HG03342 (cell line): ENCODE results near the gene PTPRN2.

ENCODE experiments used
- ATAC-seq: cut with Tn5 transposase; IDR thresholded peaks from one replicate; pipeline ENCODE4 v1.9.1; 2021; ENCODE audit warnings: mild to moderate bottlenecking, moderate library complexity; ENCODE audit not compliant: unreplicated experiment

The PTPRN2 gene

DNA sequence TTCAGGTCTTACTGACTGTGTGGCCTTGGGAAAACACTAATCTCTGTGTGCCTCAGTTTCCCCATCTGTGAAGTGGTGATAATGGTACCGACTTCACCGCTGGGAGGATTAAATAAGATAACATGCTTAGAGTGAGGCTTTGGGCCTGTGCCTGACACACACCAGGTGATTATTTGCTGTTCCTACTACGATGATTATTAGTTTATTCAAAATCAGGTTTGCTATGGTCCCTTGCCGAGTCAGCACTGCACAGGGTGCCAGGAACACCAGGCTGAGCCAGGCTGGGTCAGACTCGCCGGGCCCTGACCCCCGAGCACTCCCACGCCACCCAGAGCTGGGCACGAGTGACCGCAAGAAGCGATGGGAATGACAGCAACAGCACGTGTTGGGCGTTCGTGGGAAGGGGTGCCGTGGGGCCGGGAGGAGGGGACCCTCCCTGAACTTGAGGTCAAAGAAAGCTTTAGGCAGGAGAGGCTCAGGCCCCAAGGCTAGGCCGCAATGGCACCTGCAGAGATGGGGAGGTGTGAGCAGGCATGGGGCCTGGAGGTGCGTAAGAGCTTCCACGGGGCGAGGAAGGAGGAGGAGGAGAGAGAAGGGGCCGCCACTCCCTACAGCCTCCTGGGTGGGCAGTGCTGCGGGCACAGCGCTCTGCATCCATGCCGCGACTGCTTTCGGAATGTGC lies 925.4 kb downstream of the PTPRN2 start:
- ATAC-seq, result no peak

DNA sequence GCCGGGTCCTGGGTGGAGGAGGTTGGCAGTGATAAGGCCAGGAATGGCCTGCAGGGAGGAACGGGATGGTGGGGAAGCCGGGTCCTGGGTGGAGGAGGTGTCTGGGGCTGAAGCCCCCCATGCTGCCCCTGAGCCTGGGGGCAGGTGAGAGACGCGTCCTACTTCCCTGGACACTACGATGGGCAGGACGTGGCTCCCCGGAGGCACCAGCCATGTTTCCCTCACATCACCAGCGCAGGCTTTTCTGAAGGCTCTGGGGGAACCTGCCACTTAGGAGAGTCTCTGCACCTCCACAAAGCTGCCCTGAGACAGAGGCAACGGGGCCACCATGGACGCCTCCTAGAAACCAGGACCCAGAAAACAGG lies 926.0 kb downstream of the PTPRN2 start:
- no peak for ATAC-seq

DNA sequence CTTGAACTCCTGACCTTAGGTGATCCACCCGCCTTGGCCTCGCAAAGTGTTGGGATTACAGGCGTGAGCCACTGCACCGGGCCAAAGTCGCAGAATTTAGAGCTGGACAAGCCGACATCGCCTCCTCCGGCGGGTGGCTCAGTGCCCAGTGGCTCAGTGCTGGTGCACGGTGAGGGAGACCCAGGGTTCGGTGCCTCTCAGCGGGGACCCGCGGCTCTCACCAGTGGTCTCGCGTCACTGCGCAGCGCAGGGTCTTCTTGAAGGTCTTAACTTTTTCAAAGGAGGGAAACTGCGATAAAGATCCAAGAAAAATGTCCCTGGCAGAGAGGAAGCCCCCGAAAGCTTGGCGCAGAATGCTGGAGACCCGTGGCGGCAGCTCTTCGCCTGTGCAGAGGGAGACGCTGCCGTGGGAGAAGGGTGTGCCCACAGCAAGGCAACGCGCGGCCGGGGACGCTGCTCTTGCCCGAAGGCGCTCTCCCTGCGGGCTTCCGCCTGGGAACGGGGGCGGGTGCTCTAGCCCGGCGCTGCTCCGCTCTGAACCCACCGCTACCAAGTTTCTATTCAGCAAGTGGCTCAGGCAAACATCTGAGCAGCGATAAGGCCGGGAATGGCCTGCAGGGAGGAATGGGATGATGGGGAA lies 926.5 kb downstream of the PTPRN2 start:
- ATAC-seq, result no peak

DNA sequence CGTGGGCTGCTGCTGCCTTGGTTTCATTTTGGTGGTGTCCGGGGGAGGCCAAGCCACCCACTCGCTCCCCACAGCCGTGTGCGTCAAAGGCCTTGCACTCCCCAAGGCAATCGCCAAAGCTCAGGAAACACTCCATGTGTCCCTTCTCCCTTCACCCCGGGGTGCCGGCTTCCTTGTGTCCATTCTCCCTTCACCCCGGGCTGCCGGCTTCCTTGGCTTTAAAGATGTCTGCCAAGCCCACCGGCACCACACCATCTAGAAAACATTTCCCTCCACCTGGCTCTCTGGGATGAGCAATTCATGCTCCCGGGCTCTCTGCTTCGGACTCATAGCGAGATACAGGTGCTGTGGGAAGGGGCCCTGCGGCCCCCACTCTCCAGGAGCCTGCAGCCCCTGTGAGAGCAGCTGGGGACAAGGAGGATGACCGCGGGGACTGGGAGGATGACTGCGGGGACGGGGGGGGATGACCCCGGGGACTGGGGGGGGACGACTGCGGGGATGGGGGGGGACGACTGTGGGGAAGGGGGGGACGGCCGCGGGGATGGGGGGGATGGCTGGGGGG lies 928.7 kb downstream of the PTPRN2 start:
- no peak for ATAC-seq

DNA sequence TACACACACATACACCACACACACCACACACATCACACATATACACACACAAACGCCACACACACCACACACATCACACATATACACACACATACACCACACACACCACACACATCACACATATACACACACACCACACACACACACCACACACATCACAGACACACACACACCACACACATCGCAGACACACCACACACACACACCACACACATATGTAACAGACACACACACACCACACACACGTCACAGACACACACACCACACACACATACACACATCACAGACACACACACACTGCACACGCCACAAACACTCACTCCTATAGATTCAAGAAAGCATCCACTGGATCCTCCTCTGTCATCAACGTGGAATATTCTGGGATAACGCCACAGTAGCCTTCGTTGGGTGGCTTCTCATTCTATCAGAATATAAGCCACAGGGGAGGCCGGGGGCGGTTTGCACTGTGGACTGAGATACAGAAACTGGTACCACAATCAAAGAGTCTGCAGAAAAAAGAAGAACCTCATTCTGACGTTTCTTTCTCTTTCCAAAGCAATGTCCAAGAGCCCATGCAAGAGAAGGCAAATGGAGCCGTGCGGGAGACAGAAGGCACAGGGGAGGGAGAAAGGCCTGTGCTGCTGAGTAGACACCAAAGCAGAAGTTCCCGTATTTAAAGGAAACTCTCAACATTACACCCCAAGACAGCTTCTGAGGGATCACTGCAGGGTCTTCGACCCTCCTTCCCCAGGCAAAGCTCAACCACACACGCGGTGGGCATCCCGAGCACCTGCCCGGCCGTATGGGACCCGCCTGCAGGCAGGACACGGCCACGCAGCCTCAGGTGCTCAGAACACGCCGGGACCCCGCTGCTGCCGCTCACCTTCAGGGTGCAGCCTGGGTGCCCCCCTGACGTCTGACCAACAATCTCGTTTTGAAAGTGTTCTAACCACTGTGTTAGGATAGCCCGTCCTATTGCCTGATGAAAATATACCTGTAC lies 929.6 kb downstream of the PTPRN2 start:
- no peak for ATAC-seq

DNA sequence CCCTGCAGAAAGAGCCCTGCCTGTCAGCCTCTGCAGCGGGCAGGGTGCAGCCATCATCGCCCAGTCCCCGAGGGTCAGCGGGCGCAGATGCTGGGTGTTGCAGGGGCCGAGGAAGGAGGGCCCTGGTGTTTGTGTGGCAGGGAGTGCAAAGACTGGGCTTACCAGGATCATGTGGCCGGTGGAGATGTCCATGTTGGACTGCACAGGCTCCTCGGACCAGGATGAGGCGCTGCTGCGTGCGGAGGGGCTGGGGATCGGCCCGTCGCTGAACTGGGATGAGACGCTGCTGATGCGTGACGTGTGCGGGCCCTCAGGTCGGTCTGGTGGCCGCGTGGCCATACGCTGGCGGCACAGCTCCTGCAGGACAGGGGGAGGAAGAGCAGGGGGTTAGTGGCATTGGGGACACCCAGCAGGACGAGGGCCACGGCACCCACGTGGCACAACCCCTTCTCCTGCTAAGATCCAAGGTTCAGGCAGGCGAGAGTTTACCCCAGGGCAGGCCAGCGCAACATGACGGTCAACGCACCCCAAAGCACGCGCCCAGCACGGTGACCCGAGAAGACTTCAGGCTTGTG lies 931.3 kb downstream of the PTPRN2 start:
- ATAC-seq, result no peak

DNA sequence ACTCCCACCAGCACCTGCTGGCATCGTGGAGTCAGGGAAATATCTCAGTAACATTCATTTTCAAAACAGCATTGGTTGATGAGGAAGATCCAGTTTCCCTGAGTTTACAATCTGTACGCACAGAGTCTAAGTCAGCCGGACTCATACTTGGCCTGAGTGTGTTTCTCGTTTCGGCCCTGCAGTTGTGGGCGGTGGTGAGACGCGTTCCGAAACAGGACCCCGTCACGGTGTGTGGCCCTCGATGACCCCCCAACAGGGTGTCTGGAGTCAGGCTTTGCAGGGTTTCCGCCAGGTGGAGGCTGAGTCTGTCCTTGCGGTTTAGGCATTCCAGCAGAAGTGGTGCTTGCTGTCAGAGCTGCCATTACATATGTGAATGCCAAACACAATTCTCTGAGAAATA lies 933.3 kb downstream of the PTPRN2 start:
- no peak for ATAC-seq

DNA sequence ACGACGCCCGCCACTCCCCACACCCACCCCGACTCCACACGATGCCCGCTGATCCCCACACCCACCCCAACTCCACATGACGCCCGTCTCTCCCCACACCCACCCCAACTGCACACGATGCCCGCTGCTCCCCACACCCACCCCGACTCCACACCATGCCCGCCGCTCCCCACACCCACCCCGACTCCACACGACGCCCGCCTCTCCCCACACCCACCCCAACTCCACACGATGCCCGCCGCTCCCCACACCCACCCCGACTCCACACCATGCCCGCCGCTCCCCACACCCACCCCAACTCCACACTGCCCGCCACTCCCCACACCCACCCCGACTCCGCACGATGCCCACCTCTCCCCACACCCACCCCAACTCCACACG lies 933.8 kb downstream of the PTPRN2 start:
- ATAC-seq, result no peak

DNA sequence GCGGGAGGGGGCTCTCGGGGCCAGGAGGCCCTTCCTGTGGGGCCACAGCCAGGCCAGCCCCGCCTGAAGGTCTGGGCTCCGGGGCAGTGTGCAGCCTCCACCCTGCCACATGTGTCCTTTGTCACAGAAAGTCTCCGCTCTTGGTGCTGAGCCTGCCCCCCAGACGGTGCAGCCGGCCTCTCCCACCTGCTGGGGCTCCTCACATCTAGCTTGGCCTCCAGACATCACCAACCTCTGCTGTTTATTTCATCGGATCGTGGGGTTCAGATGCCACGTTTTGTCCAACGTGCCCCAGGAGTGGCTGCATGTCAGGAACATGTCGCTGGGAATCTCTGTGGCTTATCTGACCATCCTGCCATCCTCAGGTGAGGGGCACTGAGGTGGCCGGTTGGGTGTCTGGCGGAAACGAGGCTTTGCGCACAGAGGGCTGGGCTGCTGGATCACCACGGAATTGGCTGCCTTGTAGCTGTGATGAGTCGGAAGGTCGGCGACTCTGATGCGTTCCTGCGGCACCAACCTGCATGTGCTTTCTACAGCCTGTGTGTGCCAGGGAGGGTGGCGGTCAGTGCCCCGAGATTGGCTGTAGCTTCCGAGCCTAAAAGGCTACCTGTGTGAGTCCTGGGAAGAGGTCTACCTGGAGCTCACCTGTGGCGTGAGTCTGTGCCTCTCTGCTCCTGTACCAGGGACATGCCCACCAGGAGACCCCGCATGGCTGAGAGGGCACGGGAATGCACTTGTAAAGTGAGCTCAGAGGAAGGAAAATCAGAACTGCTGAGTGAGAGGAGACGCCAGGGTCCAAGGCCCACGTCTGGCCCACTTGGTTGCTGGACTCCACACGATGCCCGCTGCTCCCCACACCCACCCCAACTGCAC lies 934.4 kb downstream of the PTPRN2 start:
- ATAC-seq, result no peak

DNA sequence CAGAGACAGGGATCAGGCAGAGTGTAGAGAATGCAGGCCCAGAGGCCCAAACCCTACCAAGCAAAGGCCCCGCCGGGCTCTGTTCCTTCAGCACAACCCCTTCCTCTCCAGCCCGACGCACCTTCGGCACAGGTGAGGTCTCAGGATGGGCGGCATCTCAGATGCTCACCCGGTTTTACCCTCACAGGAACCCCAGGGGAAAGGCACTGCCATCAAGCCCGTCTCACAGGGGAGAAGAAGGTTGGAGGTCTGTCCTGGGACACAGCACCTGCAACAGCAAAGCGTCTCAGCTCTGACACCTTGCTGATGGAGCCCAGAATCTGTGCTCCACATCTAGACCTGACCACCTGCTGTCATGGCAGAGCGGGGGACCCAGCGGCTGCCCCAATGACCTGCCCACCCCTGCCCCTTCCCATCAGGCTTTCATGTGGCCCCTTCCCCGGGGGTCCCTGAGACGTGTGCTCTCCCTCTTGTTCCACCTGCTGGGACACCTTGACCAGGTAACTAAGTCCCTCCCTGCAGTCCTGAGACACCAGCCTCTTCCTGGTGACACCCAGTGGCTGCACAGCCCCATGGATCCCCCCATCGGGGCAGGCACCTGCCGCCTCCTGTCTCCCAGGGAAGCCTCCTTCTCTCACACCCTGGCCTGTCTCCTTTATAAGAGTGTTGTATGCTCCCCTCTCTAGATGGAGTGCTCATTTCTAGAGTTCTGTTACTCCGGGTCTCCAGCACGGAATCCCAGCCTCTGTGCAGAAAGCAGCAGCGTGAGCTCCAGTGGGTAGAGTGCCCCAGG lies 935.3 kb downstream of the PTPRN2 start:
- ATAC-seq, result no peak

DNA sequence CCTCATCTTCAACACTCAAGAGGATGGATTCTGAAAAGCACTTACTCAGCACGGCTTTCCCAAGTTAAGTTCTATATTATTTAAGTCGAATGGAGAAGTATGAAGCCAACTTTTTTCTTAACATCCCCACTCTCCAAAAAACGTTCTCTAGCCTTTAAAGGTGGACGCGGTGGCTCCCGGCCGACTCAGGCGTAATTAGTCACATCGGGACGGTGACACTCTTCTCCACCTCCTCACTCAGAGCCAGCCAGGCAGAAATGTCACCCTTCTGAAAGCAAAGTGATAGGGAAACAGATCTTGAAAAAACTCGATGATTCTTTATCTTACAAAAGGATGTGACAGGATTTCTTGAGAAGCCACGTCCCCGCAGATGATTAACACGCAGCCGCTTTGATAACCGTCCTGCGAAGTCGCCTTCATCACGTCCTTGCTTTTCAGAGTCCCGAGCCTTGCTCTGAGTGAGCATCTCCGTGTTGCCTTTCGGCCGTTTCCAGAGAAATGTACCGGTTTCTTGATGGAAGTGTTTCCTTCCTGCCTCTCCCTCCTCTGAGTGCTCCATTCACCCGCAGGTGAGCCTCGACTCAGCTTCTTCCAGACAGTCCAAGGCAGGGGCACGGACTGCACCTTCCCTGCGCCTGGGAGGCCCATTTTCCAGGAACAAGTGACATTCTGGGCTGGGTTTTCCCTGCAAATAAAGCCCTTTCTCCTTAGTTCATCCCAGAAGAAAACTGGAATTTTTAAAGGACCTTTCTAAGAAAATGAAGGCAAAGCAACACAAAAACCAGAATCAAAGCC lies 936.1 kb downstream of the PTPRN2 start:
- ATAC-seq, result no peak

DNA sequence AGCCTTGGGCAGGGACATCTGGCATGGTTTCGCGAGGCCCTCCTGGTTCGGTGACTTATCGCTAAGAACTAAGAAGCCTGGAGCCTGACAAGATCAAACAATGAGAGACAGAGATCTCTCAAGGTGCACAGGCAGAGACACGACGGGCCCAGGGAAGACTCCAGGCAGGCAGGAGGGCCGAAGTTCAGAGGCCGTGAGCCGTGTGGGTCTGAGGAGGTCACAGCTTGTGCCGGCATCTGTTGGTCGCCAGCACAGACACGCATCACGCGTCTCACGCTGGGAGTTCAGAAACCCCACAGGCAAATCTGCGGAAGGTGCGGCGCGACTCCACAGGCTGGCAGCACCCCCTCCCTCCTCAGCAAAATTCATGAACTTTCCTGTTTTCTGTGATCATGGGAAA lies 936.8 kb downstream of the PTPRN2 start:
- no peak for ATAC-seq

DNA sequence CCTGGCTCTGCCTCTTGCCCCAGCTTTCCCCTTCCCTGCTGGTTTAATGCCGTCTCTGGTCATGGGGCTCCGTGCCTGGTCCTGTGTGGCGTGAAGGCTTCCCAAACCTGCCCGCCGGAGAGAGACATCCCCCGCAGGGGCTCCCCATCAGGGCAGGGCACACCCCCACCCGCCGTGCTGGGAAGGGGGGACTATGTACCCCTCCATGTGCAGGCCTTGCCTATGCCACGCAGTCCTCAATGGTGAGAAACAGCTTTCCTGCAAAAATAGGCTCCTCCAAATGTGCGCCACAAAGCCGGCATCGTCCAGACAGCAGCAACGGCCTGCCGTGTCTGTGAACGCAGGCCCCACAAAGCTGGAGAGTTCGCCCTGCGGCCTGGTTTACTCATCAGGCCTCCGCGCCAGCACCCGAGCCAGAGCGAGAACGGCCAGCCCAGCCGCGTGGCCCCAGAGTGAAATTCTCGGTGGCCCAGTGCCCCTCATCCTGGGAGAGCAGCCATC lies 937.4 kb downstream of the PTPRN2 start:
- ATAC-seq, result no peak

DNA sequence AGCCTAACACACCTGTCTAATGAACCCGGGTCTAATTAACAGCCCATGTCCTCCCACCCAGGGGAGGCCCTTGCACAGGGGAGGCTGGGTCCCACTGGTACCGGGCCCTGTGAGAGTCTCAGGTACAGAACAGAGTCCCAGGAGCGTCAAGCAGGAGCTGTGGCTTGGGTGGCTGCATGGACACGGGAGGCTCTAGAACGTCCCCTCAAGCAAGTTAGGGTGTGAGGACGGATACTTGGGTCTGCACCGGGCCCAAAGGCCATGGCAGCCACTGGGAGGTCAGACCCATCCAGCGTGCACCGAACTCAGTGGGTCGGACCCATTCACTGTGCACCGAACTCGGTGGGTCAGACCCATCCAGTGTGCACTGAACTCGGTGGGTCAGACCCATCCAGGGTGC lies 941.1 kb downstream of the PTPRN2 start:
- no peak for ATAC-seq

DNA sequence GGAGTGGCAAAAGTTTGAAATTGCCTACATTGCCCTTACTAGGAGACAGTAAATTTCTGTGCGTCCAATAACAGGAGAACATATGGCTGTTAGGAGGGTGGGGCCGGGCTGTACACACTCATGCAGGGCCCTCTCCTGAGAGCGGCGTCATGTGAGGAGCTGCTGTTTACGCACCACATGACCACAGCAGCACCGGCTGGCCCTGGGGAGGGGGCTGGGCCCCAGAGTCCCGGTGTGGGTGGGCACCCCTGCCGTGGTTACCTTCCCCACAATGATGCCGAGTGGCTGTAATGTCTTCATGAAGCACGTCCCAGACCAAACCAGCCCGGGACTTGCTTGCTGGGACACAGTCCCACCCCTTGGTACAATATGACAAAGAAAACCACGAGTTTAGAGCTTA lies 942.1 kb downstream of the PTPRN2 start:
- ATAC-seq, result no peak

DNA sequence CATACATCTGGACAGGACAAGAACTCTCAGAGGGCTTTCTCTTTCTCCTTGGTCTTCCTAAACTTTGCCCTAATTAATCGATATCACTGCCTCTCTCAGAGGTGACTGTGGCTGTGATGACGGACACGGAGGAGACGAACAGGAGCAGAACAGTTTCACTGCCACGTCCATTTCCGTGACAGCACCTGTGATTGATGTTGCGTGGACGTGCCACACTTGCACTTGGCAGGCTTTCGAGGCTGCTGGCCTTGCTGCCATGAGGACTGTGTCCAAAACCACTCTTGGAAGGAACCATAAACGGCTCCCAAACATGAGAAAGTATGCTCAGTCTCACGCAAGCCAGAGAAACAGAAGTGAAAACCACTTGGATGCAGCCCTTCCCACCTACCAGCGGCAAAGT lies 942.7 kb downstream of the PTPRN2 start:
- ATAC-seq, result no peak

DNA sequence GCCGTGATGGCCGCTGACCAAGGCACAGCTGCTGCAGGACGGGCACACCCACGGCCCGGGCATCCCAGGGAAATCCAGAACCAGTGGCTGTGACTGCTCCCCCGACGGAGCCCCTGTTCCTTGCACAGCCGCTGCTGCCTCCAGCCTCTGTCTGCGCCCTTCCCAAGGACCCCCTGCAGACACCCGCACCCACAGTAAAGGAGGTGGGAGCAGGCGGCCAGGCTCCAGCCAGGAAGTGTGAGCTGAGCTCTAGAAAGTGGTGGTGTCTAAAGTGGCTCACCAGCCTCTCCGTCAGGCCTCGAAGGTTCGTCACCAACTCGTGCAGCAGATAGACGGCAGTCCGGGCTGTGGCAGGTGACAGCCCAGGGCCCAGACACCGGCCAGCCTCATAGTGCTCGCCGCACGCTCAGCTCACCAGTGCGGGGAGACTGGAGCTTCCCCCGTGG lies 944.1 kb downstream of the PTPRN2 start:
- ATAC-seq, result no peak

DNA sequence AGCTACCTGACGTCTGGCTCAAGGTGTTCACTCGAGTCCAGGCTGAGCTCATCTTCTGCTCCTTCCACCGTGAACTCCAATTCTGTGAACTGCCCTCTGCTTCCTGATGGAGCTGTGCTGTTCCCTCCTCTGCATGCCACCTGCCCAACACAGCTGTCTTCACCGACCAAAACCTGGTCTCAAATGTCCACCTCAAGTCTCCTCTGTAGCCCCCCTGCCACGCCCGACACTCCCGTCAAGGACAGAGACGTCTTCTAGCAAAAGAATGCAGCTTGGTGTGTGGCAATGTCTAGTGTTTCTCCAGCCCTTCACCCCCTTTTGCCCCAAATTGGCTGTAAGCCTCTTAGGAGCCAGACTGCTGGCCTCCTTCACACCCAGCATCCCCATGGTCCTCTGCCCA lies 945.8 kb downstream of the PTPRN2 start:
- no peak for ATAC-seq
